AG04450 (cell line): Measurements from ENCODE around the gene KLHL30. TPM values are rescaled to one million over a fixed set of nuclear protein-coding genes. Genes with fewer than 3 reads are reported as not detected.

ENCODE experiments used
- CTCF ChIA-PET: fragments of 300-600, 350-600 bp; formaldehyde crosslinking; extraction: SDS; loops from one replicate; lab custom pipeline; 2022; ENCODE audit warnings: antibody characterized with exemption, inconsistent platforms; lab: Charles Lee
- POLR2A ChIA-PET: fragments of 350-600 bp; formaldehyde crosslinking; extraction: SDS; loops from one replicate; lab custom pipeline; 2021; ENCODE audit warnings: antibody characterized with exemption, inconsistent platforms; lab: Yijun Ruan, JAX
- DNase-seq: peaks from one replicate; pipeline ENCODE4 v3.0.0-alpha.2; 2011; ENCODE audit warnings: low read depth, low spot score
- H3K27ac ChIP-seq: one replicate; pipeline ENCODE4 v1.5.1; 2012; ENCODE audit warnings: low read depth, low read length, control low read depth
- H3K27me3 ChIP-seq: one replicate; pipeline ENCODE4 v1.6.0; 2012; ENCODE audit warnings: low read length; ENCODE audit not compliant: control insufficient read depth, insufficient read depth
- H3K4me3 ChIP-seq: 2 replicates; pipeline ENCODE4 v1.5.1; 2011; ENCODE audit warnings: mild to moderate bottlenecking, low read depth, low read length, control low read depth
- H3K9me3 ChIP-seq: 2 replicates; pipeline ENCODE4 v1.5.1; 2012; ENCODE audit warnings: low read length; ENCODE audit not compliant: control insufficient read depth, insufficient read depth
- polyA plus RNA-seq: library from polyadenylated mRNA; depleted of rRNA; stranded (reverse); fragments of >200 nt; gene quantifications from 2 replicates; pipeline ENCODE4 v1.2.3, GENCODE V29; 2011
- TF ChIP-seq, protein P1 (sequence below): IDR thresholded peaks from 2 replicates; pipeline ENCODE4 v1.5.1; 2011; ENCODE audit warnings: low read depth, low read length, control low read depth, inconsistent platforms

Gene KLHL30
- polyA plus RNA-seq, 1 experiment = not detected

DNA sequence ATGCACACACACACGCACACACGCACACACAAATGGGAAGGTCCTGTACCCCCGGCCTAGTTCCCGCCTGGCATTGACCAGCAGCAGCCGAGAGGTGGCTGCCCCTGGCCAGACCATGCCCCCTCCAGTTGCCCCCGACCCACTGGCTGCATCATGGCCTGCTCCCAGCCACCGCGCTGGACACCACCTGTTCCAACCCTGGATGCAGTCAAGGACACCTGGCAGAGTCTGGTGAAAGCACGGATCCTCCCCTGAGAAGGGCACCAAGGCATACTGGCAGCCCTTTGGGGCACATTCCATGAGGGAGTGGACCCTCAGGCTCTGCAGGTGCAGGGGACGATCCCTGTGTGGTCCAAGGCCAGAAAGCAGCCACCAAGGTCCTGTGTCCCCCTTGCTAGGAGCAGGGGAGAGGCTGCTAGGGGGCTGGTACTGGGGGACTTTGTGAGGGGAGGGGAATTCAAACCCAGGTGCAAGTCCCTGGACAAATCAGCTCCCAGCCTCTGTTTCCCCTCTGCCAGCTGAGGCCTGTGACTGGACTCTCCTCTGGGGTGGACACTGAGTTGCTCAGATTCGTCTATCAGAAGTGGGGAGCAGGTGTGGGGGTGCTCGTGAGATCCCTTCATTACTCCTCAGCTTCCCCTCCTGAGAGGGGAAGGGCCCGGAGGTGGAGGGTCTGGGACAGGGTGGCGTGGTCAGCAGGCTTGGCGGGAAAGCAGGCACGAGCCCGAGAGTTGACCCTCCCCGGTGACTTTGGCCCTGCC lies 34.8 kb upstream of the KLHL30 start:
- TF ChIP-seq, protein P1, sequence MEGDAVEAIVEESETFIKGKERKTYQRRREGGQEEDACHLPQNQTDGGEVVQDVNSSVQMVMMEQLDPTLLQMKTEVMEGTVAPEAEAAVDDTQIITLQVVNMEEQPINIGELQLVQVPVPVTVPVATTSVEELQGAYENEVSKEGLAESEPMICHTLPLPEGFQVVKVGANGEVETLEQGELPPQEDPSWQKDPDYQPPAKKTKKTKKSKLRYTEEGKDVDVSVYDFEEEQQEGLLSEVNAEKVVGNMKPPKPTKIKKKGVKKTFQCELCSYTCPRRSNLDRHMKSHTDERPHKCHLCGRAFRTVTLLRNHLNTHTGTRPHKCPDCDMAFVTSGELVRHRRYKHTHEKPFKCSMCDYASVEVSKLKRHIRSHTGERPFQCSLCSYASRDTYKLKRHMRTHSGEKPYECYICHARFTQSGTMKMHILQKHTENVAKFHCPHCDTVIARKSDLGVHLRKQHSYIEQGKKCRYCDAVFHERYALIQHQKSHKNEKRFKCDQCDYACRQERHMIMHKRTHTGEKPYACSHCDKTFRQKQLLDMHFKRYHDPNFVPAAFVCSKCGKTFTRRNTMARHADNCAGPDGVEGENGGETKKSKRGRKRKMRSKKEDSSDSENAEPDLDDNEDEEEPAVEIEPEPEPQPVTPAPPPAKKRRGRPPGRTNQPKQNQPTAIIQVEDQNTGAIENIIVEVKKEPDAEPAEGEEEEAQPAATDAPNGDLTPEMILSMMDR = no peak
- DNase-seq = no peak
- POLR2A ChIA-PET = no interaction called here

DNA sequence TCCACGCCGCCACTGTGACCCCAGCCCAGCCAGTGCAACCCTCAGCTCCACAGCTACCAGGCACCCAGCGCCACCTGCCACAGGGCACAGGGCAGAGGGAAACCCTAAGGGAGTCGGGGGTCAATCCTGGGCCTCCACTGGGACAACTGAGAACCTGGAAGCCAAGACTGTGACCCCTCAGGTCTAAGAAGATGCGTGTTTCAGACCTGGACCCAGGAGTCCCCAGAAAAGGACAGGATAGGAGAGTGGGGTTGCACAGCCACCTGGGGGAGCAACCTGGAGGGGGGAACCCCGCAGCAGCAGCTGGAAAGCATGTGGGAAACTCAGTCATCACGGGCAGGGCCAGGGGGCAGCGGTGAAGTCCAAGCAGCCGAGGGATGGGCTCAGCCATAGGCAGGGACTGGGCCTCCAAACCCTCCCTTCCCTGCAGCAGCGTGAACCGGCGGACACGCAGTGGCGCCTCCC lies 34.2 kb upstream of the KLHL30 start:
- peaks cover 4% of the 10 kb centered on the region for H3K27me3 ChIP-seq
- H3K9me3 ChIP-seq = no peaks in the 10 kb centered on the region; the same call in 1 of the 2 replicates
- TF ChIP-seq, protein P1 = no peak
- ChIA-PET CTCF (no interaction called here), POLR2A (no interaction called here)
- DNase-seq = no peak
- H3K27ac ChIP-seq = no peak overlapping the region
- H3K4me3 ChIP-seq = no peak overlapping the region

More for the DNA sequence above, 34.8 kb upstream of the KLHL30 start:
- no peak overlapping the region for H3K4me3 ChIP-seq
- H3K27me3 ChIP-seq = peaks cover 4% of the 10 kb centered on the region
- CTCF ChIA-PET = no interaction called here
- H3K27ac ChIP-seq = no peak overlapping the region
- H3K9me3 ChIP-seq = peaks cover under 1% of the 10 kb centered on the region; the same call in 1 of the 2 replicates

DNA sequence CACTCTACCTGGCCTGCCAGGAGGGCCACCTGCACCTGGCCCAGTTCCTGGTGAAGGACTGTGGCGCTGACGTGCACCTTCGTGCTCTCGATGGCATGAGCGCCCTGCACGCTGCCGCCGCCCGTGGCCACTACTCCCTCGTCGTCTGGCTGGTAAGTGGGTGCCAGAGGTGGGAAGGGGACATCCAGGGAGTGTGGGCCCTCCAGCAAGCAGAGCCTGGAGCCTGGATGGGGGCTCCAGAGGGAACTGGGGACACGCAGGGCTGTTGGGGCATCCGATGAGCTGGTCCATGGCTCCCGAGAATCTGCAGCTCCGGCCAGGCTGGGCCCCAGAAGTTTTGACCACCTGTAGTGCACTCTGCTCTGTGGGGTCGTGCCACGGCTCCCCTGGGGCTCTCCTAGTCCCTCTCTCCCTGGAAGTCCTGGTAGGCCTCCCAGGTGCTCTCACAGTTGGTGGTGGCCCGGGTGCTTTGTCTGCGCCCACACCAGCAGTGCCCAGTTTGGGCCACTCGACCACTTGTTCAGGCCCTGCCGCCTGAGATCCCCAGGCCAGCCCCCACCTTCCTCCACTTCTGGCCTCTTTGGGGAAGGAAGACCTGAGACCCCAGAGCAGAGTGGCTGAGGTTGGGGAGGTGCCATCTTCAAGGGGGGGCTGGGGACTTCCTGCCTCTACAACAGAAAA lies 33.6 kb upstream of the KLHL30 start:
- POLR2A ChIA-PET = no interaction called here
- DNase-seq = no peak
- Histone ChIP-seq H3K4me3 (no peak overlapping the region), H3K27me3 (peaks cover 4% of the 10 kb centered on the region), H3K9me3 (no peaks in the 10 kb centered on the region; the same call in 1 of the 2 replicates), H3K27ac (no peak overlapping the region)
- TF ChIP-seq, protein P1 = no peak
- CTCF ChIA-PET = no interaction called here

DNA sequence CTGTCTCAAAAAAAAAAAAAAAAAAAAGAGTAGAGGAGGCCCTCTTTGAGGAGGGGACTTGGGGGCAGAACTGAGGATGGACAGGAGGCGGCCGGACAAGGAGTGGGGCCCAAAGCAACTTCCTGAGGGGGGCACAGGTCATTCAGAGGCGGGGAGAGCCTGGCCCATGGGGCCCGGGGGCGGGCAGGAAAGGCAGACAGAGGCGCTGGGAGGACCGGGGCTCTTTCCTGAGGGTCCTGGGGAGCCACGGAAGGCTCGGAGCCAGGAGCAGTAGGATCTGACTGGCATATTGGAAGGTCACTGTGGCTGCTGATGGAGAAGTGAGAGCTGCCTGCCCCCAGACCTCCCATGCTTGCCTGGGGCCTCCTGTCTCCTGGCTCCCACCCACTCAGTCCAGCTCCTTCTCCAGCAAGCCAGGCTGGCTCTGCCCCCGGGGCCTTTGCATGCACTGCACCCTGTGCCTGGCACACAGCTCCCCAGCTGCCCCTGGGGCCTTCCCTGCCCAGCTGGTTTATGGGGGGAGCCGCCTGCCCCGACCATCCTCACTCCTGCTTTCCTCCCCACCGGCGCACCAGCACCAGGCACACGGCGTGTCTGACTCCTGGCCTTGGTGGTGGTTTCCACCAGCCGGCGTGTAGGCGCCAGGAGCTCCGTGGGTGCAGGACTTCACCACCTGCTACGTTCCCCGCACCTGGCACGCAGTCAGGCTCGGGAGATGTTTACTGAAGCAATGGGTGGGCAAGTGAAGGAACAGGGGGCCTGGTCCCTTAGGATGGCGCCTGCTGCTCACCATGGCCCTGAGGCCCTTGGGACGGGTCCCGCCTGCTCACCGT lies 32.7 kb upstream of the KLHL30 start:
- no peak for DNase-seq
- Histone ChIP-seq H3K9me3 (no peaks in the 10 kb centered on the region; the same call in 1 of the 2 replicates), H3K27me3 (peaks cover 4% of the 10 kb centered on the region), H3K4me3 (no peak overlapping the region), H3K27ac (no peak overlapping the region)
- TF ChIP-seq, protein P1 = no peak
- POLR2A ChIA-PET = no interaction called here
- CTCF ChIA-PET = interaction anchor here (1.1 kb wide), 1 partner anchor 157 kb away, joined by 3 read pairs; no protein-coding TSS in a partner anchor
